HepG2 (cell line): ENCODE data around the gene KRTAP3-2. TPM values are rescaled to one million over a fixed set of nuclear protein-coding genes. Genes with fewer than 3 reads are reported as not detected.

Experiments
- ELF3 ChIP-seq: IDR thresholded peaks from 2 replicates; pipeline ENCODE4 v1.6.1; 2016; ENCODE audit warnings: missing genetic modification reagents, missing compliant biosample characterization
- HMG20B ChIP-seq: conservative IDR thresholded peaks from 2 replicates; pipeline ENCODE4 v1.6.1; 2016; ENCODE audit warnings: missing genetic modification reagents, missing compliant biosample characterization
- MIER3 ChIP-seq: IDR thresholded peaks from 2 replicates; pipeline ENCODE4 v1.6.1; 2016; ENCODE audit warnings: missing compliant biosample characterization, borderline replicate concordance
- MTF1 ChIP-seq: sonication (generic); formaldehyde crosslinking; IDR thresholded peaks from 2 replicates; pipeline ENCODE4 v1.5.0; 2020; ENCODE audit warnings: missing genetic modification reagents
- RFX5 ChIP-seq: IDR thresholded peaks from 2 replicates; pipeline ENCODE4 v1.6.1; 2011; ENCODE audit warnings: low read depth, low read length, improper control_type of control experiment
- SIX1 ChIP-seq: sonication (generic); formaldehyde crosslinking; IDR thresholded peaks from 2 replicates; pipeline ENCODE4 v1.4.0; 2020; ENCODE audit warnings: missing genetic modification reagents, borderline replicate concordance
- SMYD3 ChIP-seq: sonication (generic); formaldehyde crosslinking; IDR thresholded peaks from 2 replicates; pipeline ENCODE4 v1.8.1; 2023; ENCODE audit warnings: mild to moderate bottlenecking, missing genetic modification reagents
- ZNF317 ChIP-seq: sonication (generic); formaldehyde crosslinking; IDR thresholded peaks from 2 replicates; pipeline ENCODE4 v1.5.0; 2020; ENCODE audit warnings: mild to moderate bottlenecking, missing genetic modification reagents
- ZNF557 ChIP-seq: sonication (generic); formaldehyde crosslinking; IDR thresholded peaks from 2 replicates; pipeline ENCODE4 v1.4.0; 2020; ENCODE audit warnings: missing genetic modification reagents
- polyA plus RNA-seq, 8 experiments: library from polyadenylated mRNA; depleted of rRNA in 3 of 8; stranded (reverse) in 7 of 8; unstranded in 1 of 8; fragments of >200 nt; fragmentation: Illumina TruSeq in 4 of 8; extraction: Trizol in 4 of 8; gene quantifications; 2 replicates each; pipeline versions ENCODE4 v1.2.1 to v1.2.3, GENCODE V29; 2011 to 2016; ENCODE audit warnings: low read depth in 4 of 8, missing spikeins in 1 of 8, mixed read lengths in 1 of 8; ENCODE audit not compliant: insufficient read depth in 1 of 8
- total RNA-seq, 5 experiments: library from RNA; depleted of rRNA; stranded (reverse); fragments of >200 nt; fragmentation: Illumina TruSeq; extraction: Trizol; gene quantifications; 2 replicates each; pipeline ENCODE4 v1.2.3, GENCODE V29; 2016; ENCODE audit warnings: low read depth in 1 of 5
- TF ChIP-seq, protein P1 (sequence below): sonication (generic); formaldehyde crosslinking; IDR thresholded peaks from 2 replicates; pipeline ENCODE4 v1.4.0; 2020; ENCODE audit warnings: missing genetic modification reagents
- TF ChIP-seq, protein P2 (sequence below): sonication (generic); formaldehyde crosslinking; IDR thresholded peaks from 2 replicates; pipeline ENCODE4 v1.4.0; 2020; ENCODE audit warnings: missing genetic modification reagents
- TF ChIP-seq, protein P3 (sequence below): sonication (generic); formaldehyde crosslinking; IDR thresholded peaks from 2 replicates; pipeline ENCODE4 v1.9.0; 2021; ENCODE audit warnings: missing genetic modification reagents, borderline replicate concordance
- TF ChIP-seq, protein P4 (sequence below): sonication (generic); formaldehyde crosslinking; IDR thresholded peaks from 2 replicates; pipeline ENCODE4 v1.5.1; 2020; ENCODE audit warnings: mild to moderate bottlenecking, missing genetic modification reagents, borderline replicate concordance
- TF ChIP-seq, protein P5 (sequence below): sonication (generic); formaldehyde crosslinking; IDR thresholded peaks from 2 replicates; pipeline ENCODE4 v1.4.0; 2020; ENCODE audit warnings: missing genetic modification reagents, mild to moderate bottlenecking, borderline replicate concordance

The KRTAP3-2 gene
- total and polyA plus RNA-seq, 2 of the 13 experiments (the other 11 are each of a cell fraction or from before 2014, with no cell fraction given) = not detected

DNA sequence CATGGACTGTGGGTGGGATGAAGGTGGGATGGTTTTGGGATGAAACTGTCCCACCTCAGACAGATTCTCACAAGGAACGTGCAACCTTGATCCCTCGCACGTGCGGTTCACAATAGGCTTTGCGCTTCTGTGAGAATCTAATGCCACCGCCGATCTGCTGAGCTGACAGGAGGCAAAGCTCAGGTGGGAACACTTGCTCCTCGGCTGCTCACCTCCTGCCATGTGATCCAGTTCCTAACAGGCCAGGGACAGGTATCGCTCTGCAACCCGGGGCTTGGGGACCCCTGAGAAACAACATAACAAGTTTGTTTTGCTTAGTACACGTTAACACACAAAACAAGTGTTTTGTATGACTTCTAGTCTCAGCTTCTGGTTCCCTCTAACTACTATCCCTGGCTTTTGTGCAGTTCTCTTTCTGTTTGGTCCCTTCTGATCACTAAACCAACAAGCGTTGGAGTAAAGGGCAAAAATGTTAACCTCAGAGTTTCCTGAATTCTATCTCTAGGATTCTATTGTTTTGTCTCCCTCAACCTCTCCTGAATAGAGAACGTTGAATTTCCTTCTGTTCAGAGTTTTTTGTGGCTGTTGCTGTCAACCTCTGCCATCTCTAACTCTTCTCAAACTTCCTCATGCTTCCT is 17.0 kb upstream of the KRTAP3-2 start (continued):
- TF ChIP-seq, protein P1, sequence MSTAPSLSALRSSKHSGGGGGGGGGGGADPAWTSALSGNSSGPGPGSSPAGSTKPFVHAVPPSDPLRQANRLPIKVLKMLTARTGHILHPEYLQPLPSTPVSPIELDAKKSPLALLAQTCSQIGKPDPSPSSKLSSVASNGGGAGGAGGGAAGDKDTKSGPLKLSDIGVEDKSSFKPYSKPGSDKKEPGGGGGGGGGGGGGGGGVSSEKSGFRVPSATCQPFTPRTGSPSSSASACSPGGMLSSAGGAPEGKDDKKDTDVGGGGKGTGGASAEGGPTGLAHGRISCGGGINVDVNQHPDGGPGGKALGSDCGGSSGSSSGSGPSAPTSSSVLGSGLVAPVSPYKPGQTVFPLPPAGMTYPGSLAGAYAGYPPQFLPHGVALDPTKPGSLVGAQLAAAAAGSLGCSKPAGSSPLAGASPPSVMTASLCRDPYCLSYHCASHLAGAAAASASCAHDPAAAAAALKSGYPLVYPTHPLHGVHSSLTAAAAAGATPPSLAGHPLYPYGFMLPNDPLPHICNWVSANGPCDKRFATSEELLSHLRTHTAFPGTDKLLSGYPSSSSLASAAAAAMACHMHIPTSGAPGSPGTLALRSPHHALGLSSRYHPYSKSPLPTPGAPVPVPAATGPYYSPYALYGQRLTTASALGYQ (CRISPR knock-in tag) = no peak
- TF ChIP-seq SIX1 (no peak), ELF3 (CRISPR knock-in tag) (peak; percentile 23; the same call in 1 of the 2 replicates), MTF1 (no peak), ZNF317 (CRISPR knock-in tag) (no peak), SMYD3 (no peak), ZNF557 (CRISPR knock-in tag) (no peak), RFX5 (no peak), HMG20B (CRISPR knock-in tag) (no peak), MIER3 (0 out of 2 replicates have a peak, but pooled peaks have one; percentile 15)
- TF ChIP-seq, protein P2, sequence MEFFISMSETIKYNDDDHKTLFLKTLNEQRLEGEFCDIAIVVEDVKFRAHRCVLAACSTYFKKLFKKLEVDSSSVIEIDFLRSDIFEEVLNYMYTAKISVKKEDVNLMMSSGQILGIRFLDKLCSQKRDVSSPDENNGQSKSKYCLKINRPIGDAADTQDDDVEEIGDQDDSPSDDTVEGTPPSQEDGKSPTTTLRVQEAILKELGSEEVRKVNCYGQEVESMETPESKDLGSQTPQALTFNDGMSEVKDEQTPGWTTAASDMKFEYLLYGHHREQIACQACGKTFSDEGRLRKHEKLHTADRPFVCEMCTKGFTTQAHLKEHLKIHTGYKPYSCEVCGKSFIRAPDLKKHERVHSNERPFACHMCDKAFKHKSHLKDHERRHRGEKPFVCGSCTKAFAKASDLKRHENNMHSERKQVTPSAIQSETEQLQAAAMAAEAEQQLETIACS (CRISPR knock-in tag) = no peak
- TF ChIP-seq, protein P3, sequence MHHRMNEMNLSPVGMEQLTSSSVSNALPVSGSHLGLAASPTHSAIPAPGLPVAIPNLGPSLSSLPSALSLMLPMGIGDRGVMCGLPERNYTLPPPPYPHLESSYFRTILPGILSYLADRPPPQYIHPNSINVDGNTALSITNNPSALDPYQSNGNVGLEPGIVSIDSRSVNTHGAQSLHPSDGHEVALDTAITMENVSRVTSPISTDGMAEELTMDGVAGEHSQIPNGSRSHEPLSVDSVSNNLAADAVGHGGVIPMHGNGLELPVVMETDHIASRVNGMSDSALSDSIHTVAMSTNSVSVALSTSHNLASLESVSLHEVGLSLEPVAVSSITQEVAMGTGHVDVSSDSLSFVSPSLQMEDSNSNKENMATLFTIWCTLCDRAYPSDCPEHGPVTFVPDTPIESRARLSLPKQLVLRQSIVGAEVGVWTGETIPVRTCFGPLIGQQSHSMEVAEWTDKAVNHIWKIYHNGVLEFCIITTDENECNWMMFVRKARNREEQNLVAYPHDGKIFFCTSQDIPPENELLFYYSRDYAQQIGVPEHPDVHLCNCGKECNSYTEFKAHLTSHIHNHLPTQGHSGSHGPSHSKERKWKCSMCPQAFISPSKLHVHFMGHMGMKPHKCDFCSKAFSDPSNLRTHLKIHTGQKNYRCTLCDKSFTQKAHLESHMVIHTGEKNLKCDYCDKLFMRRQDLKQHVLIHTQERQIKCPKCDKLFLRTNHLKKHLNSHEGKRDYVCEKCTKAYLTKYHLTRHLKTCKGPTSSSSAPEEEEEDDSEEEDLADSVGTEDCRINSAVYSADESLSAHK (CRISPR knock-in tag) = no peak
- TF ChIP-seq, protein P4, sequence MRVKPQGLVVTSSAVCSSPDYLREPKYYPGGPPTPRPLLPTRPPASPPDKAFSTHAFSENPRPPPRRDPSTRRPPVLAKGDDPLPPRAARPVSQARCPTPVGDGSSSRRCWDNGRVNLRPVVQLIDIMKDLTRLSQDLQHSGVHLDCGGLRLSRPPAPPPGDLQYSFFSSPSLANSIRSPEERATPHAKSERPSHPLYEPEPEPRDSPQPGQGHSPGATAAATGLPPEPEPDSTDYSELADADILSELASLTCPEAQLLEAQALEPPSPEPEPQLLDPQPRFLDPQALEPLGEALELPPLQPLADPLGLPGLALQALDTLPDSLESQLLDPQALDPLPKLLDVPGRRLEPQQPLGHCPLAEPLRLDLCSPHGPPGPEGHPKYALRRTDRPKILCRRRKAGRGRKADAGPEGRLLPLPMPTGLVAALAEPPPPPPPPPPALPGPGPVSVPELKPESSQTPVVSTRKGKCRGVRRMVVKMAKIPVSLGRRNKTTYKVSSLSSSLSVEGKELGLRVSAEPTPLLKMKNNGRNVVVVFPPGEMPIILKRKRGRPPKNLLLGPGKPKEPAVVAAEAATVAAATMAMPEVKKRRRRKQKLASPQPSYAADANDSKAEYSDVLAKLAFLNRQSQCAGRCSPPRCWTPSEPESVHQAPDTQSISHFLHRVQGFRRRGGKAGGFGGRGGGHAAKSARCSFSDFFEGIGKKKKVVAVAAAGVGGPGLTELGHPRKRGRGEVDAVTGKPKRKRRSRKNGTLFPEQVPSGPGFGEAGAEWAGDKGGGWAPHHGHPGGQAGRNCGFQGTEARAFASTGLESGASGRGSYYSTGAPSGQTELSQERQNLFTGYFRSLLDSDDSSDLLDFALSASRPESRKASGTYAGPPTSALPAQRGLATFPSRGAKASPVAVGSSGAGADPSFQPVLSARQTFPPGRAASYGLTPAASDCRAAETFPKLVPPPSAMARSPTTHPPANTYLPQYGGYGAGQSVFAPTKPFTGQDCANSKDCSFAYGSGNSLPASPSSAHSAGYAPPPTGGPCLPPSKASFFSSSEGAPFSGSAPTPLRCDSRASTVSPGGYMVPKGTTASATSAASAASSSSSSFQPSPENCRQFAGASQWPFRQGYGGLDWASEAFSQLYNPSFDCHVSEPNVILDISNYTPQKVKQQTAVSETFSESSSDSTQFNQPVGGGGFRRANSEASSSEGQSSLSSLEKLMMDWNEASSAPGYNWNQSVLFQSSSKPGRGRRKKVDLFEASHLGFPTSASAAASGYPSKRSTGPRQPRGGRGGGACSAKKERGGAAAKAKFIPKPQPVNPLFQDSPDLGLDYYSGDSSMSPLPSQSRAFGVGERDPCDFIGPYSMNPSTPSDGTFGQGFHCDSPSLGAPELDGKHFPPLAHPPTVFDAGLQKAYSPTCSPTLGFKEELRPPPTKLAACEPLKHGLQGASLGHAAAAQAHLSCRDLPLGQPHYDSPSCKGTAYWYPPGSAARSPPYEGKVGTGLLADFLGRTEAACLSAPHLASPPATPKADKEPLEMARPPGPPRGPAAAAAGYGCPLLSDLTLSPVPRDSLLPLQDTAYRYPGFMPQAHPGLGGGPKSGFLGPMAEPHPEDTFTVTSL (CRISPR knock-in tag) = no peak; the same call in 1 of the 2 replicates
- TF ChIP-seq, protein P5, sequence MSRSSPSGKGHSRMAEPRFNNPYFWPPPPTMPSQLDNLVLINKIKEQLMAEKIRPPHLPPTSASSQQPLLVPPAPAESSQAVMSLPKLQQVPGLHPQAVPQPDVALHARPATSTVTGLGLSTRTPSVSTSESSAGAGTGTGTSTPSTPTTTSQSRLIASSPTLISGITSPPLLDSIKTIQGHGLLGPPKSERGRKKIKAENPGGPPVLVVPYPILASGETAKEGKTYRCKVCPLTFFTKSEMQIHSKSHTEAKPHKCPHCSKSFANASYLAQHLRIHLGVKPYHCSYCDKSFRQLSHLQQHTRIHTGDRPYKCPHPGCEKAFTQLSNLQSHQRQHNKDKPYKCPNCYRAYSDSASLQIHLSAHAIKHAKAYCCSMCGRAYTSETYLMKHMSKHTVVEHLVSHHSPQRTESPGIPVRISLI (CRISPR knock-in tag) = no peak
